Uterus (tissue), 2 donors: ENCODE measurements around the gene FGFR3.

ENCODE experiments used
- CTCF ChIP-seq, 4 experiments: fragments of 200-600 bp in 2 of 4; fragments of 450-650 bp in 2 of 4; sonication (generic) in 2 of 4; IDR thresholded peaks; one replicate each; pipeline ENCODE4 v1.5.1; 2016 to 2019; ENCODE audit warnings: antibody characterized with exemption in 4 of 4, mild to moderate bottlenecking in 2 of 4, moderate library complexity in 1 of 4
- POLR2A ChIP-seq, 2 donors: fragments of 450-650 bp; IDR thresholded peaks; one replicate each; pipeline ENCODE4 v1.6.1; 2016; ENCODE audit warnings: antibody characterized with exemption in 2 of 2, mild to moderate bottlenecking in 1 of 2, moderate library complexity in 1 of 2

- TF ChIP-seq POLR2A (IDR thresholded peaks at IDR 0.05), result no peak
- no peak for TF ChIP-seq CTCF (IDR thresholded peaks at IDR 0.05)
Observed at GRCh38 chr4:1837069-1837468, 44.0 kb downstream of the FGFR3 start.
